AG09319 (cell line): ENCODE measurements around the gene TRAP1.

Experiments used
- DNase-seq: peaks from one replicate; pipeline ENCODE4 v3.0.0-alpha.2; 2010; ENCODE audit warnings: low read depth; ENCODE audit errors: extremely low read depth
- TF ChIP-seq, protein P1 (sequence below): IDR thresholded peaks from 2 replicates; pipeline ENCODE4 v1.5.1; 2011; ENCODE audit warnings: low read depth, mild to moderate bottlenecking, inconsistent platforms, low read length, moderate library complexity

The TRAP1 gene

DNA sequence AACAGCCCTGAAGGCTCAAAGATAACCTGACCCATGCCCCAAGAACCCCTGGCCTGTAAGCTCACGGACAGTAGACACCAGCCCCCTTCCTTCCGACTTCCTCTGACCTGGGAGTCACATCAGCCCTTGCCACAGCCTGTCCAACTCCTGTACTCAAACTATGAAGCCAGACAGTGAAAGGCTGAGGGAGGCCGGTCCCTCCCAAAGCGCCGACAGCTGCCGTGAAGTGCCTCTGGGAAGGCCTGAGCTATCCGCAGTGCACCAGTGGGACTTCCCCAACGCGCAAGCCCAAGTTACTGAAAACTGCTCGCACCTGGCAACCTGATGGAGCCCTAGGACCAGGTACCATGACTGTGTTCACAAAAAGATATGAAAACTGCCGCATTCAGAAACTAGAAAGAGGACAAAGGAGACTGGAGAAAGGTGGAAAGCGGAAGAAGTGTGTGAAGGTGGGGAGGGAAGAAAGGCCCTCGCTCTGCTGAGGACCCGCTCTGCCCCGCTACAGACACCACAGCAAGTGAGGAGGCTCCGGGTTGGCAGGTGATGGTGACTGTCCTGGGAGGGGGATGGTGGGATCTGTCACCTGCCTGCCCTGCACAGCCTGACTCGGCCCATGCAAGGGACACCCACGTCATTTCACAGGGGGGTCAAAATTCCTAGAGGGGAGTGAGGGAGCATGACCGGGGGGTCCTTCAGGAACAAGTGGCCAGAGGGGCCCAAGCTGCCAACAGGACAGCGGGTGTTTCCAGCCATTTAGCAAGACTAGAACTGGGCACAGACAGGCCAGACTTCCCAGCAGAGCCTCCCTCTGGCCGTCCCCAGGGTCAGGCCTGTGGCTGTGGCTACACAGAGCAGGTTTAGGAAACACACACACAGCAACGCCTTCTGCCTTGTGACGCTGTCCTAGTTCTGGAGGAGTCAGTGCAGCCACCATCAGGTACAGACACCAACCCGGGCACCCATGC is 13.1 kb upstream of the TRAP1 start:
- TF ChIP-seq, protein P1, sequence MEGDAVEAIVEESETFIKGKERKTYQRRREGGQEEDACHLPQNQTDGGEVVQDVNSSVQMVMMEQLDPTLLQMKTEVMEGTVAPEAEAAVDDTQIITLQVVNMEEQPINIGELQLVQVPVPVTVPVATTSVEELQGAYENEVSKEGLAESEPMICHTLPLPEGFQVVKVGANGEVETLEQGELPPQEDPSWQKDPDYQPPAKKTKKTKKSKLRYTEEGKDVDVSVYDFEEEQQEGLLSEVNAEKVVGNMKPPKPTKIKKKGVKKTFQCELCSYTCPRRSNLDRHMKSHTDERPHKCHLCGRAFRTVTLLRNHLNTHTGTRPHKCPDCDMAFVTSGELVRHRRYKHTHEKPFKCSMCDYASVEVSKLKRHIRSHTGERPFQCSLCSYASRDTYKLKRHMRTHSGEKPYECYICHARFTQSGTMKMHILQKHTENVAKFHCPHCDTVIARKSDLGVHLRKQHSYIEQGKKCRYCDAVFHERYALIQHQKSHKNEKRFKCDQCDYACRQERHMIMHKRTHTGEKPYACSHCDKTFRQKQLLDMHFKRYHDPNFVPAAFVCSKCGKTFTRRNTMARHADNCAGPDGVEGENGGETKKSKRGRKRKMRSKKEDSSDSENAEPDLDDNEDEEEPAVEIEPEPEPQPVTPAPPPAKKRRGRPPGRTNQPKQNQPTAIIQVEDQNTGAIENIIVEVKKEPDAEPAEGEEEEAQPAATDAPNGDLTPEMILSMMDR, result no peak
- no peak for DNase-seq

DNA sequence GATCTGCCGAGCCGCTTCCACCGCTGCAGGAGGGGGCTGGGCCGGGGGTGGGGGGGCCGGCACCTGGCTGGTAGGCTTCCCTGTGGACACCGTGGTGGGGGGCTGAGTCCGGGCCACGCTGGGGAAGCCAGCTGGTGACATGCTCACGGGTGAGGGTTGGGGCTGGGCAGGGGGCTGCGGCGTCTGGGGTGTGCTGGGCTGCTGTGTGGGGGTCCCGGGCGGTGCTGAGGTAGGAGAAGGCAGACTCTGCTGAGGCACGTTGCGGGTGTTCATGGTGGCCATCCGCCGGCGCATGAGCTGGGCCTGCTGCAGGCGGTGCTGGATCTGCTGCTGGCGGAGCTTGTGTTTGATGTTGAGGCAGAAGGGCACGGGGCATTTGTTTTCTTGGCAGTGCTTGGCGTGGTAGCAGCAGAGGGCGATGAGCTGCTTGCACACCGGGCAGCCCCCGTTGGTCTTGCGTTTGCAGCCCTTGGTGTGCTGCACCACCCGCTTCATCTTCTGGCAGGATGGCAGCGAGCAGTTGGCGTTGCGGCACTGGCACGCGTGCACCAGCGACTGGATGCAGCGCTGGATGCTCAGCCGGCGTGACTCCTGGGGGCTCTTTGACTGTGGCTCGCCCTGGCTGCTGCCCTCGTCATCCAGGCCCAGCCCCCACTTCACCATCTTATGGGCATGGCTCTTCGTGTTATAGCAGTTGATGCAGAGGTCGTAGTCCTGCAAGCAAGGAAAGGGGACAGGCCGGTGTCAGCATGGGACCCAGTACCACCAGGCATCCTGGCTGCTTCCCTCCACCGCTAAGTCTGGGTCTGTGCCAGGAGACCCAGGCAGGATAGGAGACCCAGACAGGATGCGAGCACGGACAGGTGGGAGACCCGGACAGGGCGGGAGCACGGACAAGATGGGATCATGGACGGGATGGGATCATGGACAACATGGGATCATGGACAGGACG is 12.1 kb upstream of the TRAP1 start:
- TF ChIP-seq, protein P1, result no peak
- DNase-seq, result no peak

- DNase-seq, result no peak
- TF ChIP-seq, protein P1, result no peak
These were observed 11.3 kb upstream of the TRAP1 start for GRCh38 chr16:3728424-3729160.

- DNase-seq, result no peak
These were observed 10.6 kb upstream of the TRAP1 start for GRCh38 chr16:3727806-3728381.

GRCh38 chr16:3726021-3726687 is 8.8 kb upstream of the TRAP1 start:
- DNase-seq, result no peak

More at GRCh38 chr16:3727806-3728381, 10.6 kb upstream of the TRAP1 start:
- TF ChIP-seq, protein P1, result no peak

GRCh38 chr16:3725276-3725675 is 8.0 kb upstream of the TRAP1 start:
- TF ChIP-seq, protein P1, result no peak
- DNase-seq, result no peak

More at GRCh38 chr16:3726021-3726687, 8.8 kb upstream of the TRAP1 start:
- TF ChIP-seq, protein P1, result no peak
